ENCODE measurements around the gene ANAPC5.
"Not testable (repeated sequence)": the region's sequence is repeated elsewhere in the genome, so short reads cannot be mapped to it uniquely, and the experiment has no call there.

The ANAPC5 gene

GRCh38 chr12:121284551-121285390 lies 67.4 kb downstream of the ANAPC5 start:
- no peak for DNase-seq (ENCODE audit: low read depth)

GRCh38 chr12:121283841-121284240 lies 68.4 kb downstream of the ANAPC5 start:
- no peak for DNase-seq (ENCODE audit: low read depth)

- DNase-seq (ENCODE audit: low read depth) = no peak
Observed at GRCh38 chr12:121283388-121283787, 68.8 kb downstream of the ANAPC5 start.

- DNase-seq (ENCODE audit: low read depth) = not testable (repeated sequence)
Observed at GRCh38 chr12:121282910-121283309, 69.3 kb downstream of the ANAPC5 start.

GRCh38 chr12:121282072-121282742 lies 70.0 kb downstream of the ANAPC5 start:
- no peak for DNase-seq (ENCODE audit: low read depth)

GRCh38 chr12:121281116-121281515 lies 71.1 kb downstream of the ANAPC5 start:
- DNase-seq (ENCODE audit: low read depth) = not testable (repeated sequence)

- not testable (repeated sequence) for DNase-seq (ENCODE audit: low read depth)
Observed at GRCh38 chr12:121280531-121280930, 71.7 kb downstream of the ANAPC5 start.

- DNase-seq (ENCODE audit: low read depth) = no peak
Observed at GRCh38 chr12:121279507-121279915, 72.7 kb downstream of the ANAPC5 start.

- no peak for DNase-seq (ENCODE audit: low read depth)
Observed at GRCh38 chr12:121279071-121279375, 73.2 kb downstream of the ANAPC5 start.

- DNase-seq (ENCODE audit: low read depth) = no peak
Observed at GRCh38 chr12:121278169-121279070, 73.8 kb downstream of the ANAPC5 start.

GRCh38 chr12:121277374-121277759 lies 74.8 kb downstream of the ANAPC5 start:
- no peak for DNase-seq (ENCODE audit: low read depth)

- DNase-seq (ENCODE audit: low read depth) = no peak
Observed at GRCh38 chr12:121274036-121274763, 78.0 kb downstream of the ANAPC5 start.

- no peak for DNase-seq (ENCODE audit: low read depth)
Observed at GRCh38 chr12:121273364-121273896, 78.8 kb downstream of the ANAPC5 start.

- DNase-seq (ENCODE audit: low read depth) = no peak
Observed at GRCh38 chr12:121267822-121268221, 84.4 kb downstream of the ANAPC5 start.

- DNase-seq (ENCODE audit: low read depth) = no peak
Observed at GRCh38 chr12:121264951-121265515, 87.2 kb downstream of the ANAPC5 start.

- DNase-seq (ENCODE audit: low read depth) = no peak
Observed at GRCh38 chr12:121264135-121264534, 88.1 kb downstream of the ANAPC5 start.

GRCh38 chr12:121263206-121263935 lies 88.8 kb downstream of the ANAPC5 start:
- DNase-seq (ENCODE audit: low read depth) = no peak

GRCh38 chr12:121261398-121261797 lies 90.8 kb downstream of the ANAPC5 start:
- no peak for DNase-seq (ENCODE audit: low read depth)

GRCh38 chr12:121260091-121260490 lies 92.1 kb downstream of the ANAPC5 start:
- no peak for DNase-seq (ENCODE audit: low read depth)

- DNase-seq (ENCODE audit: low read depth) = no peak
Observed at GRCh38 chr12:121259074-121259473, 93.1 kb downstream of the ANAPC5 start.
